Inferior parietal cortex (tissue), 1 donor: ENCODE data around the gene PEAR1.

Experiments used
- DNase-seq: peaks from one replicate; pipeline ENCODE4 v3.0.0-alpha.2; 2016; ENCODE audit errors: extremely low spot score

PEAR1 gene

DNA sequence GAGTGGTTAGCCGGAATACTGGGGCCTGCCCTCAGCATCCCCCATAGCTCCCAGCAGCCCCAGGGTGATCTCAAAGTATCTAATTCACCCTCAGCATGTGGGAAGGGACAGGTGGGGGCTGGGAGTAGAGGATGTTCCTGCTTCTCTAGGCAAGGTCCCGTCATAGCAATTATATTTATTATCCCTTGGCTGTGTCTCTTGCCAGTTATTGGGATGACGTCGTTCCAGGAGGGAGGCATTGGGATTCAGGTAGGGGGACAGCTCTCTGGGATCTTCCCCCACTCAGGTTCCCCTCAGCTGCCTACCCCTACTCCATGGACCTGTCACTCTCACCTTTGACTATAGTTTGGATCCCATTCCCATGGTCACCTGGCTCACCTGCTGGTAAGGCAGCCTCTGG lies 11.9 kb upstream of the PEAR1 start:
- DNase-seq: no peak

- no peak for DNase-seq
Measured at GRCh38 chr1:156882543-156882942, 11.0 kb upstream of the PEAR1 start.

DNA sequence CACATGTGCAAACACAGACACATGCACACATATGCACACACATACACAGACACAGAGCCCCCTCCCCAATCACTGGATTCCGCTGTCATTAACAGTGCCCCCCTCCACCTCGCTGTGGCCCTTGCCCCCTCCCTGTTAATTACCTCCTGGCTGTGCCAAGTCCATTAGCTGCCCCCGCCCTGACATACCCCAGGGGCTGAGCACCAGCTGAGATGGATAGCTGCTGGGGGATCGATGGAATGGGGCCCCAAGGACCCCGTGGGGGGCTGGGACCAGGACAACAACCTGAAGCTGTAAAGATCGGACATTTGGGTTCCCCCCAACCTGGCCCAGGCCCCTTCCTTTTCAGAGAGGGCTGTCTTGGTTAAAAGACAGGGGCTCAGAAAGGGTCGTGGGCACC lies 9.6 kb upstream of the PEAR1 start:
- no peak for DNase-seq

GRCh38 chr1:156884560-156885184 lies 8.8 kb upstream of the PEAR1 start:
- DNase-seq: no peak

DNA sequence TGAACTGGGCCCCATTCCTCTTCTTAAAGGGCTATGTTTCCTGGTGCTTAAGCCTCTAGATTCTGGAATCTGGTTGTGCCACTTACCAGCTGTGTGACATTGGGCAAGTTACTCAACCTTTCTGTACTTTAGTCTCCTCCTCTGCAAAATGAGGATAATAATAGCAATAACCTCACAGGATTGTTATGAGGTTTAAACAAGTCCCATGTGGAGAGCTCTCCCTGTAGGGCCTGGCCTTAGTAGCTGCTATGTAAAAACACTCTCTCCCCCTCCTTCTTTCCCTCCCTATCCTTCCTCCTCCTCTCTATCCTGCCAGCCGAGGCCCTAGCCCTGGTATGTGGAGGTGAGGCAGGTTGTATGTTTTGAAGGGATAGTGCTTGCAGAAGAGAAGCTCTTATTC lies 8.2 kb upstream of the PEAR1 start:
- DNase-seq: no peak

GRCh38 chr1:156885880-156886355 lies 7.6 kb upstream of the PEAR1 start:
- DNase-seq: no peak

GRCh38 chr1:156886583-156887281 lies 6.8 kb upstream of the PEAR1 start:
- DNase-seq: no peak

- no peak for DNase-seq
Measured at GRCh38 chr1:156887317-156887716, 6.2 kb upstream of the PEAR1 start.

DNA sequence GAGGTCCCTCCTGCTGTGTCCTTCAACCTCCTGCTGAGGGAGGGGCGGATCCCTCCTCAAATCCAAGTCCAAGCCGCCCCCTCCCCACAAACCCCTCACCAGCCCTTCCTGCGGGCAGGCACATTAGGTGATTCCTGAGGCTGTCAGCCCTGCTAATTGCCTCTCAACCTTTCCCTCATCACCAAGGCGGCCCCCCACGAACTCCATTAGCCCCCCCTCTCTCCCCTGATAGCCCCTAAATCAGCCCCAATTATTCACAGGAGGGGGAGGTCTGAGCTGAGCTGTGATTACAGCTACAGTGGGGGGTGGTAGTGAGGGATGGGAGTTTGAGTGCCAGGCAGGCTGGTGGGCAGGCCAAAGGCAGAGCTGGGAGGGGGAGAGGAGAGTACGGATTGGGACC lies 5.8 kb upstream of the PEAR1 start:
- no peak for DNase-seq

- DNase-seq: peak; percentile 90
Measured at GRCh38 chr1:156889802-156890580, 3.5 kb upstream of the PEAR1 start.

- peak; percentile 78 for DNase-seq
Measured at GRCh38 chr1:156892190-156893047, 1.1 kb upstream of the PEAR1 start.

- no peak for DNase-seq
Measured at GRCh38 chr1:156894001-156894400, 483 bp downstream of the PEAR1 start.

DNA sequence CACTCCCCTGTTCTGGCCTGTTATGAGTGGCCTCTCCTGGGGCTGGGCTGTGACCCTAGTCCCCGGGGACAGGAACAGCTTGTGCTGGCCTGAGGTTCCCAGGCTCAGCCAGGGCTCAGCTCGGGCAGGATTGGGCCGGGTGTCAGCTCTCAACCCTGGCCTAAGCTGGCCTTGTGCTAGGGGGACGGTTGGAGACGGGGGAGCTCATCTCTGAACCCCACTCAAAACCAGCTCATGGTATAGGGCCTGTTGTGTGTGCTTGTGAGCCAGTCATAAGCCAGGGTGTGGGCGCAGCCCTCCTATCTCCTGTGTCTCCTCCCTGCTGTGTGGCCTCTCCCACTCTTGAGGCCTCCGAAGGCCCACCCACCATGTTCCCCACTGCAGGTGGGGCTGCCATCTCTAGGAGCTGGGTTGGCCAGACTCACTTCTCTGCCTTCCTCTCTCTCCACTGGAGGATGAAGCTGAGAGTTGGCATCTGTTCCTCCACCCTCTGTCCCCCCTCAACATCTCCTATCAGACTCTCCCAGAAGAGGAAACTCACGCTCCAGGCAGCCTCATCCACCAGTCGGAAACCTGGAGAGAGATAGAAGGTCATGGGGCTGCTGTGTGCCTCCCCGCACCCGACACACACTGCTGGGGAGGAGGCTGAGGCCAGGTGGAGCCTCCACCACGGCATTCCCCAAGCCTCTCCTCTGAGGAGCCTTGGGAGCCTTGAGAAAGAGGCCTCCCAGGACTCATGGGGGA lies 1.4 kb downstream of the PEAR1 start:
- no peak for DNase-seq

- no peak for DNase-seq
Measured at GRCh38 chr1:156895455-156895812, 1.9 kb downstream of the PEAR1 start.

- no peak for DNase-seq
Measured at GRCh38 chr1:156895927-156896326, 2.4 kb downstream of the PEAR1 start.

- no peak for DNase-seq
Measured at GRCh38 chr1:156896490-156897033, 3.0 kb downstream of the PEAR1 start.

GRCh38 chr1:156897078-156897825 lies 3.7 kb downstream of the PEAR1 start:
- no peak for DNase-seq

- DNase-seq: no peak
Measured at GRCh38 chr1:156898161-156898566, 4.6 kb downstream of the PEAR1 start.

DNA sequence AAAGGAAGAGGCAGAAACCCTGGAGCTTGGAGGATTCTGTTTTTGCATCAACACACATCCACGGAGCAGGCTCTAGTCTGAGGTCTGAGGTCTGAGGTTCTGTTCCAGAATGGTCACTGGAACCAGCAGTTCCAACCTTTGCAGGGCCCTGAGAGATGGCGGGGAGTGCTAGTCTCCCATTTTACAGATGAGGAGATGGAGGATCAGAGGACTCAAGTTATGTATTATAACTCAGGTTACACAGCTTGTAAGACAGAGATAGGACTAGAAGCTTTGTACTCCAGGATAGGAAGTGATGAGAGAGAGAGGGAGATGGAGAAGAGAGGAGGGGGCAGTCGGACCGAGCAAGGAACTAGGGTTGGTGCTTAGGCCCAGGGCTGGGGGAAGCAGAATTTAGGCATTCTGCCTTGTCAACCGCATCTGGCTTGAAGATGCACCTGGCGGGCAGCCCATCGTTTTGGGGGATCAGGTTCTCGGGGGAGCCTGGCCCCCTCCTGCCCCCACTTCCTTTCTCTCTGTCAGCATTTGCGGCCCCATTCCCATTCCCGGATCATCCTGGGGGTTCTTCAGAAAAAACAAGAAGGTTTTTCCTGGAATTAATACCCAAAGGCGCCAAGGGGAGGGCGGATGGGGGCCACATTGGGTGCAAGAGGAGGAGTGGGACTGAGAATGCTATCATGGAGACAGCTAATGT lies 5.6 kb downstream of the PEAR1 start:
- no peak for DNase-seq
